Smooth muscle cell (in vitro differentiated cells): ENCODE measurements around the gene SLC6A2. TPM values are rescaled to one million over a fixed set of nuclear protein-coding genes. Genes with fewer than 3 reads are reported as not detected.

Experiments used
- polyA plus RNA-seq: library from polyadenylated mRNA; unstranded; fragments of >200 nt; fragmentation: Nextera tagmentation; extraction: Ambion mirVana; gene quantifications from 2 replicates; pipeline ENCODE4 v1.2.1, GENCODE V29; 2016
- total RNA-seq: library from RNA; depleted of rRNA; stranded (reverse); fragments of >200 nt; gene quantifications from 2 replicates; pipeline ENCODE4 v1.2.3, GENCODE V29; 2014

The SLC6A2 gene
- total and polyA plus RNA-seq, 2 experiments from 2014 or later = 0.22 to 0.33 TPM

Other genes with a start within 250 kb of the SLC6A2 start
- 431 and 446 TPM in 2 replicates for gene MMP2, start 176.8 kb upstream of the SLC6A2 start, total RNA-seq
- 688 and 746 TPM in 2 replicates for gene MMP2, start 176.8 kb upstream of the SLC6A2 start, polyA plus RNA-seq
- gene LPCAT2, start 146.9 kb upstream of the SLC6A2 start, total RNA-seq = 55.6 and 65.3 TPM in 2 replicates
- 12.3 and 34.8 TPM in 2 replicates for gene LPCAT2, start 146.9 kb upstream of the SLC6A2 start, polyA plus RNA-seq
- gene CAPNS2, start 89.3 kb upstream of the SLC6A2 start, total RNA-seq = 8.3 and 10.4 TPM in 2 replicates
- 3.0 and 5.5 TPM in 2 replicates for gene CAPNS2, start 89.3 kb upstream of the SLC6A2 start, polyA plus RNA-seq
- not detected in 2 replicates for gene CES1, start 177.1 kb downstream of the SLC6A2 start, total RNA-seq
- 0.74 TPM in 1 of 2 replicates, not detected in the other for gene CES1, start 177.1 kb downstream of the SLC6A2 start, polyA plus RNA-seq
- gene CES5A, start 219.4 kb downstream of the SLC6A2 start, total RNA-seq = not detected in 2 replicates
- gene CES5A, start 219.4 kb downstream of the SLC6A2 start, polyA plus RNA-seq = not detected in 2 replicates